DND-41 (cell line): ENCODE results near the gene NPHS1.

Experiments
- ATAC-seq: fragments of 200-7000 bp; cut with Tn5 transposase; 3 replicates; pipeline ENCODE4 v1.9.1; 2021; ENCODE audit warnings: low read depth; ENCODE audit not compliant: insufficient read depth
- DNase-seq: peaks from one replicate; pipeline ENCODE4 v3.0.0-alpha.2; 2020
- H2AFZ ChIP-seq: 2 replicates; pipeline ENCODE4 v1.6.0; 2012; ENCODE audit warnings: low read depth, low read length
- H3K27ac ChIP-seq: 2 replicates; pipeline ENCODE4 v1.5.1; 2012; ENCODE audit warnings: low read length, inconsistent platforms
- H3K27me3 ChIP-seq: fragments of 200-600 bp; sonication (generic); 2 replicates; pipeline ENCODE4 v1.6.0; 2012; ENCODE audit warnings: low read length, mild to moderate bottlenecking, inconsistent platforms; ENCODE audit not compliant: insufficient read depth, poor library complexity
- H3K36me3 ChIP-seq: 2 replicates; pipeline ENCODE4 v1.5.1; 2012; ENCODE audit warnings: low read length, inconsistent platforms; ENCODE audit not compliant: insufficient read depth
- H3K4me1 ChIP-seq: 2 replicates; pipeline ENCODE4 v1.5.1; 2012; ENCODE audit warnings: mild to moderate bottlenecking, low read length; ENCODE audit not compliant: insufficient read depth
- H3K4me2 ChIP-seq: 2 replicates; pipeline ENCODE4 v1.6.0; 2012; ENCODE audit warnings: mild to moderate bottlenecking, moderate library complexity, low read length, inconsistent platforms; ENCODE audit not compliant: insufficient read depth
- H3K4me3 ChIP-seq, 2 experiments: fragments of 200-600 bp in 1 of 2; shearing (Covaris generic) in 1 of 2; 2 replicates each; pipeline ENCODE4 v1.5.1; 2012 to 2016; ENCODE audit warnings: inconsistent platforms in 2 of 2, low read length in 2 of 2, mild to moderate bottlenecking in 2 of 2, low read depth in 1 of 2, moderate library complexity in 1 of 2
- H3K79me2 ChIP-seq: 2 replicates; pipeline ENCODE4 v1.6.0; 2012; ENCODE audit warnings: low read length, inconsistent platforms; ENCODE audit not compliant: insufficient read depth
- H3K9ac ChIP-seq: 2 replicates; pipeline ENCODE4 v1.6.0; 2012; ENCODE audit warnings: low read depth, mild to moderate bottlenecking, inconsistent platforms, low read length, moderate library complexity
- H3K9me3 ChIP-seq: 2 replicates; pipeline ENCODE4 v1.5.1; 2012; ENCODE audit warnings: low read length, moderate library complexity, mild to moderate bottlenecking, inconsistent platforms; ENCODE audit not compliant: insufficient read depth, severe bottlenecking
- H4K20me1 ChIP-seq: 2 replicates; pipeline ENCODE4 v1.6.0; 2012; ENCODE audit warnings: low read length; ENCODE audit not compliant: insufficient read depth
- CTCF ChIP-seq: IDR thresholded peaks from 2 replicates; pipeline ENCODE4 v1.5.1; 2012; ENCODE audit warnings: borderline replicate concordance, low read length, moderate library complexity, mild to moderate bottlenecking; ENCODE audit not compliant: poor library complexity, severe bottlenecking; ENCODE audit errors: extremely low read depth
- EZH2 ChIP-seq: IDR thresholded peaks from 3 replicates; pipeline ENCODE4 v1.6.1; 2012; ENCODE audit warnings: borderline replicate concordance, low read depth, mild to moderate bottlenecking, moderate library complexity, low read length, inconsistent platforms; ENCODE audit not compliant: severe bottlenecking

Gene NPHS1

GRCh38 chr19:35861640-35862160 lies 9.4 kb upstream of the NPHS1 start:
- DNase-seq (no peak), ATAC-seq (no peak)
- Histone ChIP-seq H3K9ac (no peak overlapping the region), H2AFZ (no peak overlapping the region), H3K79me2 (no peaks in the 10 kb centered on the region), H3K27ac (no peak overlapping the region), H3K4me3 (no peak overlapping the region), H3K27me3 (no peaks in the 10 kb centered on the region), H3K4me1 (peaks cover 9% of the 10 kb centered on the region), H3K36me3 (no peaks in the 10 kb centered on the region), H4K20me1 (no peaks in the 10 kb centered on the region), H3K9me3 (no peaks in the 10 kb centered on the region), H3K4me2 (no peak overlapping the region)
- TF ChIP-seq CTCF, result no peak
- TF ChIP-seq EZH2, result no peak

GRCh38 chr19:35860818-35861639 lies 8.7 kb upstream of the NPHS1 start:
- peaks cover 2% of the 10 kb centered on the region for H3K27me3 ChIP-seq
- H3K4me2 ChIP-seq, result no peak overlapping the region
- H2AFZ ChIP-seq, result no peak overlapping the region
- no peak overlapping the region for H3K27ac ChIP-seq
- no peaks in the 10 kb centered on the region for H3K36me3 ChIP-seq
- no peaks in the 10 kb centered on the region for H3K79me2 ChIP-seq
- no peaks in the 10 kb centered on the region for H4K20me1 ChIP-seq
- ATAC-seq, result no peak
- H3K4me3 ChIP-seq, result no peak overlapping the region
- no peak overlapping the region for H3K9ac ChIP-seq
- peaks cover 15% of the 10 kb centered on the region for H3K4me1 ChIP-seq
- no peak for TF ChIP-seq CTCF
- no peak for TF ChIP-seq EZH2
- H3K9me3 ChIP-seq, result no peaks in the 10 kb centered on the region
- no peak for DNase-seq

GRCh38 chr19:35860436-35860817 lies 8.1 kb upstream of the NPHS1 start:
- H2AFZ ChIP-seq, result no peak overlapping the region
- H3K4me2 ChIP-seq, result no peak overlapping the region
- H3K27ac ChIP-seq, result no peak overlapping the region
- ATAC-seq, result no peak
- DNase-seq, result no peak
- TF ChIP-seq EZH2 (no peak), CTCF (no peak)
- H3K27me3 ChIP-seq, result peaks cover 8% of the 10 kb centered on the region
- no peak overlapping the region for H3K4me3 ChIP-seq
- H3K4me1 ChIP-seq, result peaks cover 21% of the 10 kb centered on the region
- H4K20me1 ChIP-seq, result no peaks in the 10 kb centered on the region
- H3K79me2 ChIP-seq, result no peaks in the 10 kb centered on the region
- H3K9ac ChIP-seq, result no peak overlapping the region
- no peaks in the 10 kb centered on the region for H3K36me3 ChIP-seq
- H3K9me3 ChIP-seq, result no peaks in the 10 kb centered on the region
